Measurements from ENCODE around the gene RAG1. TPM values are rescaled to one million over a fixed set of nuclear protein-coding genes. Genes with fewer than 3 reads are reported as not detected.

The RAG1 gene
- polyA plus RNA-seq, 1 donor from 2014 or later, result 0.16 TPM

- no peak overlapping the region for H3K4me2 ChIP-seq (ENCODE audit: low read length)
- H3K9me2 ChIP-seq (ENCODE audit: insufficient read depth, low read length), result no peaks in the 10 kb centered on the region
- no peaks in the 10 kb centered on the region for H3K27me3 ChIP-seq (ENCODE audit: insufficient read depth, low read depth, low read length)
- H3K9ac ChIP-seq (ENCODE audit: low read length), result no peak overlapping the region
- no peak overlapping the region for H3K27ac ChIP-seq (ENCODE audit: low read length)
- H3K4me3 ChIP-seq (ENCODE audit: low read length), result no peak overlapping the region
- TF ChIP-seq CTCF (IDR thresholded peaks at IDR 0.05; ENCODE audit: poor library complexity, severe bottlenecking), result no peak
- no peak for TF ChIP-seq POLR2AphosphoS5 (IDR thresholded peaks at IDR 0.05)
- TF ChIP-seq MXI1 (conservative IDR thresholded peaks at IDR 0.05; ENCODE audit: poor library complexity, severe bottlenecking), result no peak
- no peak for TF ChIP-seq SMC3 (conservative IDR thresholded peaks at IDR 0.05; ENCODE audit: poor library complexity)
- TF ChIP-seq REST (IDR thresholded peaks at IDR 0.05; ENCODE audit: borderline replicate concordance), result no peak
- TF ChIP-seq RAD21 (conservative IDR thresholded peaks at IDR 0.05), result no peak
- TF ChIP-seq EP300 (conservative IDR thresholded peaks at IDR 0.05; ENCODE audit: poor library complexity, severe bottlenecking), result no peak
- TF ChIP-seq EZH2 (IDR thresholded peaks at IDR 0.05; ENCODE audit: borderline replicate concordance, insufficient read depth, low read length, poor library complexity, severe bottlenecking), result no peak
- no peaks in the 10 kb centered on the region for H3K36me3 ChIP-seq (ENCODE audit: insufficient read depth, low read length)
- peaks cover 9% of the 10 kb centered on the region for H3K79me2 ChIP-seq (replicated peaks; ENCODE audit: insufficient read depth, low read length)
- H3F3A ChIP-seq (ENCODE audit: insufficient read depth, low read length, poor library complexity, severe bottlenecking), result no peaks in the 10 kb centered on the region
- no peak overlapping the region for H2AFZ ChIP-seq (ENCODE audit: low read depth, low read length)
- no peaks in the 10 kb centered on the region for H3K9me3 ChIP-seq (ENCODE audit: low read length)
- no peaks in the 10 kb centered on the region for H4K20me1 ChIP-seq (ENCODE audit: insufficient read depth)
These were observed 32.4 kb downstream of the RAG1 start for GRCh38 chr11:36600180-36600579.

- Histone ChIP-seq H3K9me2 (ENCODE audit: insufficient read depth, low read length) (no peaks in the 10 kb centered on the region), H3F3A (ENCODE audit: insufficient read depth, low read length, poor library complexity, severe bottlenecking) (no peaks in the 10 kb centered on the region), H3K27me3 (ENCODE audit: insufficient read depth, low read depth, low read length) (no peaks in the 10 kb centered on the region), H3K9ac (ENCODE audit: low read length) (no peak overlapping the region), H3K4me2 (ENCODE audit: low read length) (no peak overlapping the region), H4K20me1 (ENCODE audit: insufficient read depth) (no peaks in the 10 kb centered on the region), H3K9me3 (ENCODE audit: low read length) (no peaks in the 10 kb centered on the region), H3K4me3 (ENCODE audit: low read length) (no peak overlapping the region), H3K79me2 (replicated peaks; ENCODE audit: insufficient read depth, low read length) (no peaks in the 10 kb centered on the region), H3K36me3 (ENCODE audit: insufficient read depth, low read length) (no peaks in the 10 kb centered on the region), H3K27ac (ENCODE audit: low read length) (no peak overlapping the region), H2AFZ (ENCODE audit: low read depth, low read length) (no peak overlapping the region)
- TF ChIP-seq SMC3 (conservative IDR thresholded peaks at IDR 0.05; ENCODE audit: poor library complexity) (no peak), EP300 (conservative IDR thresholded peaks at IDR 0.05; ENCODE audit: poor library complexity, severe bottlenecking) (no peak), RAD21 (conservative IDR thresholded peaks at IDR 0.05) (no peak), MXI1 (conservative IDR thresholded peaks at IDR 0.05; ENCODE audit: poor library complexity, severe bottlenecking) (no peak), EZH2 (IDR thresholded peaks at IDR 0.05; ENCODE audit: borderline replicate concordance, insufficient read depth, low read length, poor library complexity, severe bottlenecking) (no peak), POLR2AphosphoS5 (IDR thresholded peaks at IDR 0.05) (no peak), REST (IDR thresholded peaks at IDR 0.05; ENCODE audit: borderline replicate concordance) (no peak), TAF1 (IDR thresholded peaks at IDR 0.05; ENCODE audit: low read depth) (no peak)
These were observed 33.3 kb downstream of the RAG1 start for GRCh38 chr11:36601155-36601554.
